NCI-H82 (cell line): ENCODE measurements around the gene KRTAP10-10.
"Not testable (repeated sequence)": the region's sequence is repeated elsewhere in the genome, so short reads cannot be mapped to it uniquely, and the experiment has no call there.

ENCODE experiments used
- DNase-seq: peaks from one replicate; lab custom pipeline; 2025; lab: John Stamatoyannopoulos, UW

KRTAP10-10 gene, protein sequence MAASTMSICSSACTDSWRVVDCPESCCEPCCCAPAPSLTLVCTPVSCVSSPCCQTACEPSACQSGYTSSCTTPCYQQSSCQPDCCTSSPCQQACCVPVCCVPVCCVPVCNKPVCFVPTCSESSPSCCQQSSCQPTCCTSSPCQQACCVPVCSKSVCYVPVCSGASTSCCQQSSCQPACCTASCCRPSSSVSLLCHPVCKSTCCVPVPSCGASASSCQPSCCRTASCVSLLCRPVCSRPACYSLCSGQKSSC

DNA sequence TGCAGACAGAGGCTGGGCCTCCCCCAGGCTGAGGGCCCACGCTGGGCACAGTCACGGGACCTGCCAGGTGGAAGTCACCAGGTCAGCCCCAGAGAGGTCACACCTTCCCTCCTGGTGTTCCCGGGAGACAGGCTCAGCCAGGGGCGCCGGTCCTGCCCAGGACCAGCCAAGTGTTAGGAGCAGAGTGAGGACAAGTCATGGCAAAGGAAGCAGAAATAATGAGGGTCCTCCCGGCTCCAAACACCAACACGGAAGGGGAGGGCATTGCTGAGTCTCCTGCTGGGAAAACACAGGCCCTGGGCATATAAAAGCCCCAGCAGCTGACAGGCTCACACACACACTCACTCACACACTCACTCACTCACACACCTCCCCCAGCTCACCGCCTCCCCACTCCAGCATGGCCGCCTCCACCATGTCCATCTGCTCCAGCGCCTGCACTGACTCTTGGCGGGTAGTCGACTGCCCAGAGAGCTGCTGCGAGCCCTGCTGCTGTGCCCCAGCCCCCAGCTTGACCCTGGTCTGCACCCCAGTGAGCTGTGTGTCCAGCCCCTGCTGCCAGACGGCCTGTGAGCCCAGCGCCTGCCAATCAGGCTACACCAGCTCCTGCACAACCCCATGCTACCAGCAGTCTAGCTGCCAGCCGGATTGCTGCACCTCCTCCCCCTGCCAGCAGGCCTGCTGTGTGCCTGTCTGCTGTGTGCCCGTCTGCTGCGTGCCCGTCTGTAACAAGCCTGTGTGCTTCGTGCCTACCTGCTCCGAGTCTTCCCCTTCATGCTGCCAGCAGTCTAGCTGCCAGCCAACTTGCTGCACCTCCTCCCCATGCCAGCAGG, at the start of gene KRTAP10-10:
KRTAP10-10 (plus strand) TSS at position 339 of the 833 bp plus-strand sequence; CDS start at position 401, 62 bp downstream.
- DNase-seq = no peak

DNA sequence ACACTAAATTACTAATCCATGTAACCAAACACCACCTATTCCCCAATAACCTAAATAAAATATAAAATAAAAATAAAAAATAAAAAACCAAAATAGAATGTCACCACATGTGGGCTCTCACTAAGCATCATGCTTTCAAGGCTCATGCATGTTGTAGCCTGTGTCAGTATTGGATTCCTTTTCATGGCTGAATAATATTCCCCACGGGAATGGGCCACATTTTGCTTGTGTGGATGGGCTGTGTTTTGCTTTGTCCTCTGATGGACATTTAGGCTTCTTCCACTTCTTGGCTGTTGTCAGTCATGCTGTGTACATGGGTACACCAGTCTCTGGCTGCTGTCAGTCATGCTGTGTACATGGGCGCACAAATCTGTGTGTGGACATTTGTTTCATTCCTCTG, 48.1 kb upstream of the KRTAP10-10 start:
- no peak for DNase-seq

DNA sequence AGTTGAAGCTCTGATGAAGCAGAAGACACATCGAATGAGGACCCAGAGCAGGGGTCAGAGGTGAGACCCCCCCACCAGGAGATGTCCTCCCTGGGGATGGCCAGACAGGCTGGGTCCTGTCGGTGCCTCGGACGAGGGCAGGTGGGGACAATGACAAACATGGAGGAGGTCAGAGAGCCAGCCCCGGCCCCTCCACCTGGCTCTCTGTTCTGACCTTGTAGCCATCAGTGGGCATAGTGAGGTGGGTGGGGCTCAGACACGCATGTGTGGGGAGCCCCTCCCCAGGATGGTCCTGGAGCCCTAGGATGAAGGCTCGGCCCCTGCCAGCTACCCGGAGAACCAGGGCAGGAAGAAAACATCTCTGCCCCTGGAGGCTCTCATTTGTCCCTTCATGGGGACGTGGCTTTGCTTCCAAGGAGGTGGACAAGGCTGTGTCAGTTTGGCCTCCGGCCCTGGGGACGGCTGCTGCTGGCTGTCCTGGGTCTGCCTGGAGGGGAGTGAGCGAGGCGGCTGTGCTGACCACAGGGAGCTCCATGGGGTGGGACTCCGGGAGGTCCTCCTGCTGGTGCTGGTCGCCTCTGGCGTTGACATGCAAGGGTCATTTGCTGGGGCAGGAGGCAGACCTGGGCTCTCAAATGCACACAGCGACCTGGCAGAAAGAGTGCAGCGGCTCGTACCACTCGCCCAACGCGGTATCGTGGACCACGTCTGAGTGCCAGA, 47.4 kb upstream of the KRTAP10-10 start:
- no peak for DNase-seq

DNA sequence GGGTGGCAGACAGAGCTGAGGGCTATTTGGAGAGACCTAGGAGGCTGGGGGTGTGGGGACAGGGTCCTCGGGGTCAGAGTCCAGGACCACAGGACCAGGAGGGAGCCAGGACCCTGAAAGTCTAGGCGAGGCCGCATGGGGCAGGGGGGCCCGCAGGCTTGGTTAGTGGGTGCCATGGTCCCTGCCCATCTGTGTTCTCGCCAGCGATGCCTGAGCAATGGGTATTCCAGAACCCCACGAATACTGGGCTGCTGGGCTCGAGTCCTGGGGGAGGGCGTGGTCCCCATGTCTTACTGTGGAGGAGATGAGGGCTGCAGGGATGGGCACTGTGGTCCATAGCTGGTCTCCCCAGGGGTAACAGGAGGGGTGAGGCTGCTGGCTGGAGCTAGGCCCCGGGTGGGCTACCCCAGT, 46.8 kb upstream of the KRTAP10-10 start:
- no peak for DNase-seq

DNA sequence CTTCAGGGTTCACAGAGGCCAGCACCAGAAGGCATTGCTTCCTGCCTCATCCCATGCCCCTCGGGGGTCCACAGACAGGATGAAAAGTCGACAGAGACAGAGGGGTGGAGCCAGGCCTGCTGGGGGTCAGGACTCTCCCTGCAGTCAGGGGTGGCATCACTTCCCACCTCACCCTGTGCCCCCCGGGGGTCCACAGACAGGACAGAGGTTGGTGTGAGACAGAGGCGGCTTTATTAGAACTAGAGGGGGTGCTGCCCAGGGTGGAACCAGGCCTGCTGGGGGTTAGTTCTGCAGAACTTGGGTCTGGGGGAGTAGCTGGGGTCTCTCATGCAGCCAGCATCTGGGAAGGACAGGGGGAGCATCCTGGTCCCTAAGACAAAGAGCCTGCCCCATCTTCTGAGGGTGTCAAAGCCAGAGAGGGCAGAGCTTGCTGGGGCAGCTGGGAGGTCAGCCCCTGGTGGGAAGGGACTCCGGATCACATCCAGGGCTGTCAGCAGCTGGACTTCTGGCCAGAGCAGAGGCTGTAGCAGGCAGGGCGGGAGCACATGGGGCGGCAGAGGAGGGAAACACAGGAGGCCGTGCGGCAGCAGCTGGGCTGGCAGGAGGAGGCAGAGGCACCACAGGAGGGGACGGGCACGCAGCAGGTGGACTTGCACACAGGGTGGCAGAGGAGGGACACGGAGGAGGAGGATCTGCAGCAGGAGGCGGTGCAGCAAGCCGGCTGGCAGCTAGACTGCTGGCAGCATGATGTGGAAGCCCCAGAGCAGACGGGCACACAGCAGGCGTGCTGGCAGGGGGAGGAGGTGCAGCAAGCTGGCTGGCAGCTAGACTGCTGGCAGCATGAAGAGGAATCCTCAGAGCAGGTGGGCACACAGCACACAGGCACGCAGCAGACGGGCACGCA, 46.0 kb upstream of the KRTAP10-10 start:
- not testable (repeated sequence) for DNase-seq

DNA sequence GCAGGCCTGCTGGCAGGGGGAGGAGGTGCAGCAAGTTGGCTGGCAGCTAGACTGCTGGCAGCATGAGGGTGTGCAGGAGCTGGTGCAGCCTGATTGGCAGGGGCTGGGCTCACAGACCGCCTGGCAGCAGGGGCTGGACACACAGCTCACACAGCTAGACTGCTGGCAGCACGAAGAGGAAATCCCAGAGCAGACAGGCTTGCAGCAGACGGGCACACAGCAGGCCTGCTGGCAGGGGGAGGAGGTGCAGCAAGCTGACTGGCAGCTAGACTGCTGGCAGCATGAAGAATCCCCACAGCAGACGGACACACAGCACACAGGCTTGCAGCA, 45.4 kb upstream of the KRTAP10-10 start:
- not testable (repeated sequence) for DNase-seq

DNA sequence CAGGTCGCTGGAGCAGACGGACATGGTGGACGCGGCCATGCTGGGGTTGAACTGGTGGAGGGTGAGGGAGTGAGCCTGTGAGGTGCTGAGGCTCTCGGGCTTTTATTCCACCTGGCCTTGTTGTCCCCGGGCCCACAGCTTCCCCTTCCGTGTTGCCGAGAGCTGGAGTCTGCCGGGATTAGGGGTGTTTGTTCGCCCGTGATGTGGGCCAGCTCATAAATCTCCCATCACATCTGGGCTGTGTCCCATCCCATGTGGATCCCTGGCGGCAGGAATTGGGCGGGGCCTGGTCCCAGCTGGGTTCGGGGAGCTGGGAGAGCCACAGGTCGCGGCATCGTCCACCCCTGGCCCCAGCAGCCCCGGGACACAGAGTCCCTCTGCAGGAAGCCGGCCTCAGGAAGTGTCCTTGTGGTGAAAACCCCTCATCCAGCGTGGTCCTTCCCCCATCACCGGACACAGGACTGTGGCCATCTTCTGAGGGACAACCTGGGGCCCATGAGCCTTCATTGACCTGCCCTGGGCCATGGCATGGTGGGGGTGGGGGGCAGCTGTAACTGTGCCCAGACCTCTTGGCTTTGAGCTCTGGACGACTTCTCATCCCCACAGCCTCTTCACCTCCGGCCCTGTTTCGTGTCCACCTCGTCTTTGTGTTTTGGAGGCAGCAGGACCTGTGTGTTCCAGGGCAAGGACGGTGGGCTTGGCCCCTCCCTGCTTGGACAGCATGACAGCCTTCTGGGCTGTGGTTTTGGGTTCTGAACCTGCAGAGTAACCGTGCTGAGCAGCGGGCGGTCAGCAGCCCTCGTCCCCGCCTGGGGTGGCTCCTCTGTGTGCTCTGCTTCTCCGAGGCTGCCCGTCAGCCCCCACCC, 44.5 kb upstream of the KRTAP10-10 start, which contains the start of gene KRTAP10-6:
KRTAP10-6 (minus strand) TSS at position 60 of the 866 bp plus-strand sequence; CDS start at position 39, 21 bp downstream.
- no peak for DNase-seq

DNA sequence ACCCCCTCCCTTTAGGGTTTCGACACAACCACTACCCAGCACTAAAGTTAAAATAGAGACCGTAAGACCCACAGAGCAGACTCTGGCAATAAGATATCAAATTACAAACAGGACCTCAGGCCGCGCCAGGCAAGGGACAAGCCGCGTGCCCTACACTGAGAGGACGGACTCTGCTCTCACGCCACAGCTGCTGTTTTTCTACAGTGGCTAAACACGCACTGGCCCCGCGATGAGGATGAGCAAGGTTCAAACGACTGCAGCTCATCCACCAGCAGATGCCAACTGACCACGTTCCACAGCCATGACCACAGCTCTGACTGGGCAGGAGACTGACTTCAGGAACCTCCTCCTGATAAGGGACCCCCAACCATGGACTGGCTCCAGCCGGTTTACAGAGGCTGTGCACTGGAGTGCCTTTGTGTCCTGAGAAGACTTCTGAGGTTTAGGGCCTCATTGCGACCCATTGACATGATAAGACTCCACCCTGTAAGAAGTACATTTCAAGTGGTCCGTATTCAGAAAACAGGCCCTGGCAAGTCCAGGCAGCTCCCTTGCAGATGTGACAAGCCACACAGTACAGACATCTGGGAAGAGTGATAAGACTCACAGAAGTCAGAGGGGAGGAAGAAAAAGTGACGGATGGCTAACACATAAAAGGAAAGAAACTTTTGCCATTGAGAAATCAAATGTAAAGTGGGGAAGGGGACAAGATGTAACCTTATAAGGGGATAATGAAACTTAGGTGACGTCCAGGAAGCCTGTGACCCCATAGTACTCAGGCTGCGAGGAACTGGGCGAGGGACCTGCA, 43.4 kb upstream of the KRTAP10-10 start:
- DNase-seq = no peak

DNA sequence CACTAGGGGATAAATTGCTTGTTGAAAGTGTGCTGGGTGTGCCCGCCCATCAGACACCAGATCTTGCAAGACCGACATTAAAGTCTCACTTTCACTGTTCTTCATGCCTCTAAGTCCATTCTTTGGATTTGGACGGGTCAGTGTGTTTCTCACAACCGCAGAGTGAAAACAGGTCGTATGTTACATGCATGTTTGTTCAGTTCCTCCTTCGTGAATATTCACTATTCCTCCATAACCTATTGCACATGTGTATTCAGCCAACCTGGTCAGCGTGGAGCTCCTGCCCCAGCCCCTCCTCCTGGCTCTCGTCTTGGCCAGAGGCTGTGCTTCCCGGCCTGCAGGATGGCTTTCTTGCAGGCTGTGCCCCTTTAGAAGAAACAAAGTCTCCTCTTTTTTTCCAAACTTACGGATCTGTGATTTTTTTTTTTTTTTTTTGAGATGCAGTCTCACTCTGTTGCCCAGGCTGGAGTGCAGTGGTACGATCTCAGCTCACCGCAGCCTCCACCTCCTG, 42.7 kb upstream of the KRTAP10-10 start:
- no peak for DNase-seq

DNA sequence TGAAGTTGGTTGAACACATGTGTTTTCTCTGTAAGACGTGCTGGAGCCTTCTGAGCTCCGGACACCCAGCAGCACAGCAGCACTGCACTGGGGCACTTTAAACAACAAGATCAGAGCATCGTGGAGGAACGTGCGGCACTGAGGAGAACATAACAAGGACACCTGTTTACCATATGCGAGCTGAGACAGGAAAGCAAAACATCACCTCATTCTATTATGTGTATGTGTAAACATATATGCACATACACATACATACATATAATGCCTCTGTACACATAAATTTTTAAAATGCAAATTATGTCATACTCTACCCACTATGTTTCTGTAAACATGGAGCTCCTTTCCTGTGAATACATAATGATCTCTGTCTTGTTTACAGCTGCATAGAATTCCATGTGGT, 41.6 kb upstream of the KRTAP10-10 start:
- DNase-seq = no peak

DNA sequence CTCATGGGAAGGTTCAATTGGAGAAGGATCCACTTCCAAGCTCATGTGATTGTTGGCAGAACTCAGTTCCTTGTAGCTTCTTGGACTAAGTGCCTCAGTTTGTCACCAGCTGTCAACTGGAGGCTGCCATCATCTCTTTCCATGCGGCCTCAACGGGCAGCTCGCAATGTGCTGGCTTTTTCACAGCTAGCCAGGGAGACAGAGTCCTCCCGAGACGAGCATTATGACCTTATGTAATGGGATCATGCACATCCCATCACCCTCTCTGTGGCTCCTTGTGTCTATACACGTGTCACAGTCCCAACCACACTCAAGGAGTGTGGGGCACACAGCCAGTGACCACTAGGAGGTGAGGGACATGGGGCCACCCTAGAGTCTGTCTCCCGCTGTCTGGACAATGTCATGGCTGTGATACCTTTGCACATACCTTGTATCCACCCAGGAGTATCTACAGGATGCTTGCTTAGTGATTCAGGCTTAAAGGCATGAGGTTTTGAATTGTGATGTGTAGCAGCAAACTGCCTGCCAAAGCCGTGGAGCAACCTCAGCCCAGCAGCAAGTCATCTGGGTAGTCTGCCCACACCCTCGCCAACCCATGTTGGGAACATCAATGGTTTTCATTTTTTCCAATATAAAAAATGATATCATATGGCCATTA, 41.0 kb upstream of the KRTAP10-10 start:
- no peak for DNase-seq

DNA sequence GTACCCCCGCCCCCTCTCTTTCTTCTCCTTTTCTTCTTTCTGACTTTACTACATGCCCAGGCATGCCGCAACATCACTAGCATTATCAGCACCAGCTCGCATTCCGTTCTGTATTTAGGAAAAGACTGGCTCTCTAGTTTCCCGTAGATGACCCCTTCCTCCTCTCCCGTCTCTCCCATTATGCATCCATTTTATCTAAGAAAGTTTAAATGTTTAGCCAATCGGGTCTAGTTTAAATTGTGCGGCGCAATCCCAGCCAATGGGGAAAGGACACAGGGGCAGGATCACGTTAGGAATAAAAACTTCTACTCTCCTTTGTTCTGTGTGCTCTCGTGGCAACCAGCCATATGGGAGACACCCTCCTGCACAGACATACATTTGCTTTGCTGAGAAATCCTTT, 39.1 kb upstream of the KRTAP10-10 start:
- no peak for DNase-seq

DNA sequence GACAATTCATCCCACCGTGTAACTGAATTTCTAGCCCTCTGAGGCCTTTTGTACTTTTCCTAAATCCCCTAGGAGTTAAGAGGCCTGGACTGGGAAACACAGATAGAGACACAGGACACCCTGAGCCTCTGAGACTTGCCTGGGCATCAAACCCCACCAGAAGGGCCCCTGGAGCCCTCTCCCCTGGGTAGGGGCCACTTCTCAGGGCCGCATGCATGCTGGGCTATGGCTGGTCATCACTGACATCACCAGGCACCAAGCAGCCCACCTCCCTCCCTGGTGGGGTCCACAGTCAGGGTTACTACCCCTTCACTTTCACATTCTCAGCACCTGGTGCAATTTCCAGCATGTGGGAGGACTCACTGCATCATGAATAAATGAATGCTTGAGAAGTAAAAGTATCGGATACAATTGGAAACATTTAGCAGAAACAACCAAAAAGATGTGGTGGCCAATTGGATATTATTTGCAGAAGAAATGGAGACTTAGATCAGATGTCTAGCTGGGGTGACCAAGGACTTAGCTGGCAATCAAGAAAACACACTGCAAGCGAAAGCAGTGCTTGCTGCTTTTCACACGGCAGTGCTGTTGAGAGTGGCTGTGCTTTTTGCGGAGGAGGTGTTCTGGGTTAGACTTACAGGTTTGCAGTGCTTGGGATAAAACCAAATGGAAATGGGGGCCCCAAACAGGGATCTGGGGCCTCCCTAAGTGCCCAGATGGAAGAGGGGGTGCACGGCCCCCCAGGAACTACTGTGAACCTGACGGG, 37.7 kb upstream of the KRTAP10-10 start:
- no peak for DNase-seq

DNA sequence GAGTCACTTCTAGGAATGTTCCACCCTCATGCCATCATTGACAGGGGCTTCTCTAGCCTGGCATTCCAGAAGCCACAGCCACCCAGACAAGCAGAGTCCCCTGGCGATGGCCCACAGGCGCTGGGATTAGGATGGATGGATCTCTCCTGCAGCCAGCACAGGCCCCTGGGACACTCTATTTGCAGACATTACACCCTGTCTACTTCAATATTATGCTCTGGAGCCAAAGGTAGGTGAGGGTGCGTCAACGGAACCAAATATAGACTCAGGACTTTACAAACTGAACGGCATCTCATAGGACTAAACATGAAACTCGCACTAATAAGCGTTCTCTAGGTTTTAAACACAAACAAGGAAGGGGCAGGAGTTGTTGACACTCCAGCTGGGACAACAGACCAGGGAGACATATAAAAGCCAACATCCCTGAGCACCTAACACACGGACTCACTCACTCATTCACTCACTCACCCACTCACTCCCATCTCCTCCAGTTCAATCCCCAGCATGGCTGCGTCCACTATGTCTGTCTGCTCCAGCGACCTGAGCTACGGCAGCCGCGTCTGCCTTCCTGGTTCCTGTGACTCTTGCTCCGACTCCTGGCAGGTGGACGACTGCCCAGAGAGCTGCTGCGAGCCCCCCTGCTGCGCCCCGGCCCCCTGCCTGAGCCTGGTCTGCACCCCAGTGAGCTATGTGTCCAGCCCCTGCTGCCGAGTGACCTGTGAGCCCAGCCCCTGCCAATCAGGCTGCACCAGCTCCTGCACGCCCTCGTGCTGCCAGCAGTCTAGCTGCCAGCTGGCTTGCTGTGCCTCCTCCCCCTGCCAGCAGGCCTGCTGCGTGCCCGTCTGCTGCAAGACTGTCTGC, 36.8 kb upstream of the KRTAP10-10 start, which contains the start of gene KRTAP10-7:
KRTAP10-7 (plus strand) TSS at position 480 of the 861 bp plus-strand sequence; CDS start at position 505, 25 bp downstream.
- not testable (repeated sequence) for DNase-seq

DNA sequence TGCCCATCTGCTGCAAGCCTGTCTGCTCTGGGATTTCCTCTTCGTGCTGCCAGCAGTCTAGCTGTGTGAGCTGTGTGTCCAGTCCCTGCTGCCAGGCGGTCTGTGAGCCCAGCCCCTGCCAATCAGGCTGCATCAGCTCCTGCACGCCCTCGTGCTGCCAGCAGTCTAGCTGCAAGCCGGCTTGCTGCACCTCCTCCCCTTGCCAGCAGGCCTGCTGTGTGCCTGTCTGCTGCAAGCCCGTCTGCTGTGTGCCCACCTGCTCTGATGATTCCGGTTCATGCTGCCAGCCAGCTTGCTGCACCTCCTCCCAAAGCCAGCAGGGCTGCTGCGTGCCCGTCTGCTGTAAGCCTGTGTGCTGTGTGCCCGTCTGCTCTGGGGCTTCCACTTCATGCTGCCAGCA, 36.1 kb upstream of the KRTAP10-10 start:
- not testable (repeated sequence) for DNase-seq

DNA sequence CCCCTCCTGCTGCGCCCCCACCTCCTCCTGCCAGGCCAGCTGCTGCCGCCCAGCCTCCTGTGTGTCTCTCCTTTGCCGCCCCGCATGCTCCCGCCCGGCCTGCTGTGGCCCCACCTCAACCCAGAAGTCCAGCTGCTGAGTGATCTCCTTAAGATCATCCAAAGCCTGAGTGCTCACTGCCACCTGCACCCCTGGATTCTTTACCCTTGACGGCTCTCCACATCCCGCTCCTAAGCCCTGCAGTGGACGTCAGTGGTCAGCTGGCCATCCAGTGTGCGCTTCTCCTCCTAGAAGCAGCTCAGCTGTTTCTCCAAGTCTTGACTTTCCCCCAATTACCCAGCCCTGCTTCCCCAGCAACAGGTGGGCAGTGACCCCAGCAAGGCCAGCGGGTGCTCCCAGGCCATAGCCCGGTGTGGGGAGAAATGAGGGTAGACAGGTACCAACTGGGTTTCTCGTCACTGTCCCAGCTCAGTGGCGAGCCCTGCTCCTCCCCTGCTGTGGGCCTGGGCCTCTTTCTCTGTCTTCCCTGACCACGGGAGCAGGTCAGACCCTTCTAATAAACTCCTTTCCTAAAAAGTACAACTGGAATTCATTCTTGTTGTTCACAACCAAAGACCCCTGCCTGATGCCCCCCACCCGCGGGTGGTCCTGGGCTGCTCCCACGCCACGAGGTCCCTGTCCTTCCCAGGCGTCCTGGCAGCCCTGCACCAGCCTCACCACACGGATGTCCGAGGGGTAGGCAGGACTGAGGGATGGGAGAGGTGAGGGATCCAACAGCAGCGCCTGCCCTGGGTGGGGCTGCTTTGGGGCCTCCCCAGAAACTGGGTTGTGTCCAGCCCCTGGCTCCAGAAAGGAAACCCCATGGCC, 35.3 kb upstream of the KRTAP10-10 start:
- no peak for DNase-seq
